ENCODE results near the gene ALDH3B2.

Gene ALDH3B2

GRCh38 chr11:67612751-67613150 lies 61.7 kb downstream of the ALDH3B2 start:
- DNase-seq: no peak
